GM18909 (cell line): ENCODE results near the gene PIK3R6.

Source experiments
- ATAC-seq: cut with Tn5 transposase; IDR thresholded peaks from one replicate; pipeline ENCODE4 v1.9.1; 2021; ENCODE audit warnings: mild to moderate bottlenecking; ENCODE audit not compliant: unreplicated experiment, poor library complexity

The PIK3R6 gene

DNA sequence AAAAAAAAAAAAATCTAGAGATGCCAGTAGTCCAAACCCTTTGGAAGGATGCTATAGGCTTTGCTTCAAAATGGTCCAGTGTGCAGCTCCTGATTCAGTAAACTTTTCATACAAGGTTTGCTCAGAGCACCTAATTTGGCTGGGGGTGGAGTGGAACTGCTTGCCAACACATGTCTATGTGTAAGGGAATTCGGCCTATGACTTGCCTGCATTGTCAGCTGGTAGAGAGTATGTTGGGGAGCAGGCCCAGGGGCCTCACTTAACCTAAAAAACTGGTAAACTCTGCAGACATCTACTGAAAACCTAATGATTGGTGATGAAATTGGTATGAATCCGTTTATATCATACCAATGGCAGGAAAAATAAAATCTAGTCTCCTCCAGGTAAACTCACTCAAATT, 66.8 kb downstream of the PIK3R6 start:
- no peak for ATAC-seq

DNA sequence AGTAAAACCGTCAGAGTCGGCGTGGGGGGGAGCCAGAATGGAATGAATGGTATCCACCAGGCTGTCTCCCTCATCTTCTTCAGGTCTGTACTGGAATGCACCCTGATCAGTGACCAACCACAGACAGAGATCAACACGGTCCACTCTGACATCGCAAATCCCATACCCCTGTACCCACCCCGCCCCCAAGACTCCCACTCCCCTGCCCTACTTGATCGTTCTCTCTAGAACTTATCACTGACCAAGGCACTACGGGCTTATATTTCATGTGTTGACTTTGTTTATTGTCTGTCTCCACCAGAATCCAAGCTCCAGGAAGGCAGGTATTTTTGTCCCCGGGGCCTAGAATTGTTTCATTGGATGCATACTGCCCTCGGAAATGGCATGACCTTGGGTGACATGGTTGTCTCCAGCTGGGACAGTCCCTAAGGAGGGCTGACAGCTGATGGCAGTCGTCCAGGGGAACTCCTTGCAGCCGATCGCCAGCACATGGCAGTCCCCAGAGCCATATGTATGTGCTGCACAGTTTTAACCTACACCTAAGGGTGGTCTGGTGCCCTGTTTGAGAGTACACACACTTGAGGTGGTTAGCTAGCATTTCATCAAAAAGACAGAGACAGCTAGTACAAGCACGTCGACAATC, 67.8 kb downstream of the PIK3R6 start:
- no peak for ATAC-seq

DNA sequence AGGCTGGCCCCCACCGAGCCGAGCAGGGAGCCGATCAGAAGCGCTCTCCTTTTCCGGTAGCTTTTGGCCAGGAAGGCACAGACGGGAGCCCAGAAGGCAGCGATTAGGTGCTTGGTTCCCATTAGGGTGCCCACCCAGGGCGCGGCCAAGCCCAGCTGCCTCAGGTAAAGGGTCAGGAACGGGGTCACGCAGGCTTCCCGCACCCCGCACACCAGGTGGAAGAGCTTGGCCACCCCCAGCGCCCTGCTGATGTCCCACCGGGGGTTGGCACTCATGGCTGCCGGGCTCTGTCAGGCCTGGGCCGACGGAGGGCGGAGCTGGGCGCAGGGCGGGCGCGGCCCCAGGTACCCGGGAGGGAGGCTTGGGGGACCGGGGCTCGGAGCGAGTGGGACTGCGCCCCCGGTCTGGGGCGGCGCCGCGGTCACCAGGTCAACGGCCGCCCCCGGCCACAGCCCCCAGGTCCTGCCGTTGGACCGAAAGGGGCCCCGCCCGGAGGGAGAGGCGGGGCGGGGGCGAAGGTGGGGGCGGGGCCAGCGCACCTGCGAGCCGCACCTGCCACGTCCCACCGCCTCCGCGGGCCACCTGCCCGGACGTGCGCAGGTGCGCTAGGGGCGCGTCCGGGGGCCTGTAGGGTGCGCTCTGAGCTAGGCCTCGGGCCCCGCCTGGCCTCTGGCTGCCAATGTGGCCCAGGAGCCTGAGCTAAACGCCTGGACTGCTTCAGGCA, 68.5 kb downstream of the PIK3R6 start, which contains the start of gene MFSD6L:
MFSD6L (minus strand) TSS at position 520 of the 724 bp plus-strand sequence; CDS start at position 275, 245 bp downstream.
- ATAC-seq = no peak

DNA sequence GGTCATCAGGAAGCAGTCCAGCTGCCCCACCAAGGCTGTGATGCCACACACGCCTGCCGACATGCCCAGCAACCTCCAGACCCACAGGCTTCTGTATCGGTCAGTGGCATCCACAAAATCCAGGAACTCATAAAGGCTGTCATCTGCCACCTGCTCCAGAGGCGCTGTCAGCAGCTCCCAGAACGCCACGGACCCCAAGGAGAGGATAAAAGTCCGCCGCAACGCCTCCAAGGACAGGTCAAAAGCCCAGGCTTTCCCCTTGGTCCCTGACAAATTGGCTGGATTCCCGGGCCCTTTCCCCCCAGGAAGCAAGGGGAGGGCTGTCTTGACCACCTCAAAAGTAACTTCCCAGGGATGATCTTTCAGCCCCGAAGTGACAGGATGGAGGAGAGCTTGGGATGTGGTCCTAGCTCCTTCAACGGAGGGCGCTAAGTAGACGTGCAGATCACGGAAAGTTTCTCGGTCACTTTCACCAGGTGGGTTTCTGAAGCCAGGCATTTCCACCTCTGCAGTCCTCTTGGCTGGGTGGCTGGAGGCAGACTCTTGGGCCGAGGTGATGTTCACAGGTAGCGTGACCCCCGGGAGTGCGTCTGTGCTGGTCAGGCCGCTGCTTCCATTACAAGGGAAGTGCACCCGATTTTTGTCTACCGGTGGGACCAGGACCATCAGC, 69.2 kb downstream of the PIK3R6 start:
- no peak for ATAC-seq

DNA sequence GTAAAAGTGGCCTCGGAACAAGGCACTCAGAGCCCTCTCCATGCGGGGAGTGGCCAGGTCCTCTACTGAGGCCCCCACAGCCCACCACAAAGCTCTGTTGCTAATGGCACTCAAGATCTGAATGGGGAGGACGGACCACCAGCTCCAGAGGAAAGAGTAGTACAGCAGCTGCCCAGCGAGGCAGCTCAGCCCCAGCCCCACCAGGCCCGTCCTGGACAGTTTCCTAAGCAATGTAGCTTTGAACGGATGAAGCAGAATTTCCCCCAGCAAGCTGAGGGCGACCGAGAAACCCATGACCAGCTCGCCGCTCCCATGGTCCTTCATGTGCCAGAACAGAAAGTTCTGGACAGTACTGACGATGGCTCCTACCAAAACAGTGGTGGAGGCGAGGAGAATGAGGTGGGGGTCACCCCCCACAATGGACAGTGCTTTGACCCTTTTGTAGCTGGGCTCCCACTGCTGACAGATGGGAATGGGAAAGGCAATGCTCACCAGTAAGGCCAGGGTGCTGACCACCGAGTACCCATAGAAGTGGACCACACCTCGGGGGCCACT, 69.8 kb downstream of the PIK3R6 start:
- no peak for ATAC-seq

DNA sequence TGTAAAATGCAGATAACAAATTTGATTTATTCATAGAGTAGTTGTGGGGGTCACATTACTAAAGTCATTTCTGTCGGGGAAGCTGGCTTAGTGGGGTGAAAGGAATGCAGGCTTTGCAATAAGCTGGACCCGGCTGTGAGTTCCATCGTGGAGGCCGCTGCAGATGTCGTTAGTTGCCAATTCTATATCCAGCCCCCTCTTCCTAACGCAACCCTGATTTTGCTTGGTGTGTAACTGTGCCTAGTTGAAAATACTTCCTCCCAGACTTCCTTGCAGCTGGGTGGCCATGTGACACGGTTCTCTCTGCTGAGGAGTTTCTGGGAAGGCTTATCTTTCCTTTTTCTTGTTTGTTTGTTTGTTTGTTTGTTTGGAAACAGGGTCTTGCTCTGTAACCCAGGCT, 72.8 kb downstream of the PIK3R6 start:
- no peak for ATAC-seq

DNA sequence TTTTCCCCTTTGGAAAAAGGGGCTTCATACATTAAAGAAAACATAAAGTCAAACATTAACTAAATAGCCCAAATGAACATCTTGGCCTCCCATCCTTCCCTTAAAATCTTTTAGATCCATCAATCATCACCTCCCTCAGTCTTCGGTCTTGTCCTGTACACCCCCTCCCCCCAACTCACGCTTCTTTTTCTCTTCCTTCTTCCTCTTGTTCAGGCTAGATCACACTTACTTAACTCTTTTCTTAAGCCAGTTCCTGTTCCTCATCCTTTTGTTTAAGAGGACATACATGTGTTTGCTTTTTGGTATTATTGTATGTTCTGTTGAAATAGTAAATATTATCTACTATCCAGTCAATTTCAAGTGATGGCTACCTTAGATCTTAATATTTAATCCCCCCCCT, 73.8 kb downstream of the PIK3R6 start:
- no peak for ATAC-seq

DNA sequence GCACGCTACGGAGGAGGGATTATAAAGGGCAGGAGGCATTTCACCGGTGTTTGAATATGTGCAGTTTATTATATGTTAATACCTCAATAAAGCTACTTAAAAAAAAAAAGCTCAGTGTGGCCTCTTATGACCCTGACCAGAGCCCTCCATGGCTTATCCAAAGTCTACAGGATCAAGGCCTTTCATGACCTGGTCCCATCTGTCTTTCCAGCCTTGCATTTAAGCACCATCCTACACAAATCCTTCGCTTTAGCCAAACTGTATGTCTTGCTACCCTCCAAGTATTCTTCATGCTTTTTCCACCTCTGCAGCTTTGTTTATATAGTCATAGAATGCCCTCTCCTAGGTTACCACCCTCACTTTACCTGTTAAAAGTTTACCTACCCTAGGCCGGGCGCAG, 74.8 kb downstream of the PIK3R6 start:
- no peak for ATAC-seq

DNA sequence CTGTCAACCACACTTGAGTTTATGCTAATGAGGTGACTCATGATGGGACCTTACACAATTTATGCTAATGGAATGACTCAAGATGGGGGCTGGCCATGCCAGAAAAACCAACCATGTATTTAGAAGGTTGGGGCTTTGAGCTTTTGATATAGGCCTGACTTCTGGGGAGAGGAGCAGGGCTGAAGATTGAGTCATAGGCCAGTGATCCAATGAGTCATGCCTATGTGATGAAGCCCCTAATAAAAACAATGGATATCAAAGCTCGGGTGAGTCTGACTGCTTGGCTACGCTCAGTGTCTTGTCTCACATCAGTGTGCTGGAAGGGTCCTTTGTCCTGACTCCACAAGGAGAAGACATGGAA, 75.6 kb downstream of the PIK3R6 start:
- ATAC-seq = no peak

DNA sequence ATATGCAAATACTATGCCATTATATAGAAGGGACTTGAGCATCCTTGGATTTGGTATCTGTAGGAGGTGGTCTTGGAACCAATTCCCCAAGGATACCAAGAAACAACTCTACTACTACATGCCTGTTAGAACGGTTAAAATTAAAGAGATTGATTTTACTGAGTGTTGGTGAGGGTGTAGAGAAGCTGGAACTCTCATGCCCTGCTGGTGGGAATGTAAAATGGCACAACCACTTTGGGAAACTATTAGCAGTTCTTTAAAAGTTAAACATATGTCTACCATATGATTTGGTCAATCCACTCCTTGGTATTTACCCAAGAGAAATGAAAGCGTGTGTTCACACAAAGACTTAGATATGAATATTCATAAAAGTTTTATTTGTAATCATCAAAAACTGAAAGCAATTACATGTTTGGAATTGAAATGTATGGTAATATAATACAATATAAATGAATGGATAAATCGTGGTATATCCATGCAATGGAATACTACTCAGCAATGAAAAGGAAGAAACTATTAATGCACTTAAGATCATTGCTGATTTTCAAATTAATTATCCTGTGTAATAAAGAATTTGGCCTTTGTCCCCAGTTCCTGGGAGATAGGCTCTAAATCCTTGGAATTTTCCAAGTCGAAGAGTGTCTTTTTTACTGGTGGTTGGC, 76.1 kb downstream of the PIK3R6 start:
- no peak for ATAC-seq

DNA sequence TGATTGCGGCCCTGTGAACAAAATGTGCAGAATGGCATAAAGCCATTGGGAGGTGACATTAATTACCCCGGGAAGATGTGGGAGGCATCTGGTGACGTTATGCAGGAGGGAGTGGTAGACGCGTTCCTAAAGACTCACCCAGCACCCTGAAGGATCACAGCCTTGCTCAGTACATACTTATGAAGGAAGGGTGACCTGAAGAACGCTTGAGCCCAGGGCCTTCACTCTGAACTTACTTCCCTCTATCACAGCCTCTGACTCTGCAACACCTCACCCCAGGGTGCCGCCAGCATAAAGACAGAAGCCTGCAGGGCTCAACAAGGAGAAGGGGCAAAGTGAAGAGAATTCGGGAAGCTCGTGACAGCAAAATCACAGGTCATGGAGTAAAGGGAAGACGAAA, 77.7 kb downstream of the PIK3R6 start:
- ATAC-seq = no peak

DNA sequence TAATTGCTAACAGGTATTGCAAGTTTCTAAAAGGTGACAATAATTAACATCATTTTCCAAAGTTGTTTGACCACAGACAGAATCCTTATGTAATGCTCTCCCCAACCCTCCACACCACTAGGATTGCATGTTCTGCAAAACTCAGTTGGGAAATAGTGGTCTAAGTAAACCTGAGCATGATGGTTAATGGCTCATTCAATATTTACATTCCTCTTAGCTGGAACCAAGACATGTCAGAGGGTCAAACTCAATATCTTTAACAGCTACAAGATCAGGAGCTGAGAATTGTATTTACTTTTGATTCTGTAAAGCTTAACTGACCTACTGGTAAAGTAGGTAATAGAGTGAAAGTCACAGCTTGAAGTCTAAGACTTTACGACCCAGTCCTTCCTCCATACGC, 78.5 kb downstream of the PIK3R6 start:
- ATAC-seq = no peak

DNA sequence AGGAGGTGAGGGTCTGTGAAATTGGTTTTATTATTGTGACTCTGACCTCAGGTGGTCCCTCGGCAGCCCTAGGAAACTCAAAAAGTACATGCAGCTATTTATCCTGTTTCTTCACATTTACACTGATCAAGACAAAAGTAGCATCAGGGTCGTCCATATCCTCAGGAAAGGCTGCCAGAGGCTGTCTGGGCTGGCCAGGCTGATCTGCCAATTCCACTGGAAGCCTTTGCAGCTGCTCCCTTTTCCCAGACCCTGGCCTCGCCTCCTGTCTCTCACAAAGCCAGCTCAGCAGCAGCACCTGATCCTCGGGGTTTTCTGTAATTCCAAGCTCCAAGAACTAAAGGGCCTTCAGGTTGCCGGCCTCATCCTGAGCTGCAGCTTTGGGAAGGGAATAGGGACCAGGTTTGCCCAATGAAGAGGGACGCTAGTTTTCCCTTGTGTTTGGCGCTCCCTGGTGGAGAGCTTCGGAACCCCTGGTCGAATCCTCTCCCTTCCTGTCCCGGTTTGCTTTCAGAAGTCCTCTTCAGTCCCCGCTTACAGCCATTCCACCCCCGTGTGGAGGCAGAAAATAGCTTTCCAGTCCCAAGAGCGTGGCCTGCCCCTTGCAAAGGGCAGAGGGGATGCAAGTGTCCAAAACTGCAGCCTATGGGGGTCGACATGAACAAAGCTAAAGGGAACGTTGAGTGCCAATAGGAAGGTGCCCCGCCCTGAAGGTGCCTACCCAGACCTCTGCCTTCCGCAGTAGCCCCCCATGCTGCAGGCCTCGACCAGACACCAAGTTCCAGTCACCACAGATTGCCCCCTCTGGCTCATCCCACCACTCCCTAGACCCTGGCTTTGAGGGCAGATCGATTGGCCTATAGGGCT, 81.7 kb downstream of the PIK3R6 start:
- ATAC-seq = no peak

DNA sequence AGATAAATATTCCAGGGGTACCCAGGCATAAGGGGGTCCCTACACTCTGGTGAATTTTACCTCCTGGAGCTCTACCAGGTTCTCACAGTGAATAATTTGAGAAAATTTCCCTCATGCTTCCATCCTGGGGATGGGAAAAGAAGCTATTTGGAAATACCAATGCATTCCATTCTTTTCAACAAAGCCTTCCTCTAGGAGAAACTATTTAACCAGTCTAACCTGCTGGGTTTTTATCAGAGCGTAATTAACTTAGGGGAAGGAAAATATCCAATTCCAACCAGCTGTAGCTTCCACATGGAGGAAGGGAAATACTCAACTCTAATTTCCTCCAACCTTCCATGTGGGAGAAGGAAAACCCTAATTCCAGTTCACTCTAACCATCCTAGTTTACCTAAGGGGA, 85.3 kb downstream of the PIK3R6 start:
- ATAC-seq = no peak

DNA sequence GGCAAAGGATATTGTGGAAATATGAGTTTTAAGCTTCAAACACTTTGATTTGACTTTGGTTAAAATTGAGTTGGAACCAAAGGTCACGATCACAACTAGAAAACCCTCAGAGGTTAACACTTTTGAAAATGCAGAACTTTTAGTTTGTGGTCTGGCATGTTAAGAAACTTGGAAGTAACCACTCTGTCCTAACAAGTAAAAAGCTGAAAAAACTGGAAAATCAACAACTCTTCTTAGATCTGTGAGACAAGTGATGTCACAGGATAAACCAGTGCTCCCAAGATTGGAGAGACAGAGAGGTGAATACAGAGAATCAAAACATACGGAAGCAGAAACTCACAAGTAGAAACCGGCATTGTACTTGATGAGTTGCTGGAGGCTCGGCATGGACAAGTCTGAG, 85.7 kb downstream of the PIK3R6 start:
- ATAC-seq = no peak

DNA sequence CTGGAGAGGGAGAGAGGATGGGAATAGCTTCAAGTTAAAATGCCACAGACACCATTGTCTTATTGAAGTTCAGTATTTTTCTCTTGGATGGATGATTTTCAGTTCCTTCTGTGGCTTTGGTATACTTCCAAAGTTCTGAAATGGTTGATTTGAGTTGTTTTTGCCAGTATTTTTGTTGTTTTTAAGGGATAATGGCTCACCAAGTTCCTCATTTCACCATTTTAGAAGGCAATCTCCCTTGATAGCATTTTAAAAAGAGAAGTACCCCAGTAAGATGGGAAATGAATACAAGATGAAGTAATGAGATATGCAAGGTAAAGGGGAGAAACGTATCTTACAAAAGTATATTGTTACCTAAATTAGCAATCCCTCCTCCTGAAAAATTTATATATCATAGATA, 90.6 kb downstream of the PIK3R6 start:
- no peak for ATAC-seq

DNA sequence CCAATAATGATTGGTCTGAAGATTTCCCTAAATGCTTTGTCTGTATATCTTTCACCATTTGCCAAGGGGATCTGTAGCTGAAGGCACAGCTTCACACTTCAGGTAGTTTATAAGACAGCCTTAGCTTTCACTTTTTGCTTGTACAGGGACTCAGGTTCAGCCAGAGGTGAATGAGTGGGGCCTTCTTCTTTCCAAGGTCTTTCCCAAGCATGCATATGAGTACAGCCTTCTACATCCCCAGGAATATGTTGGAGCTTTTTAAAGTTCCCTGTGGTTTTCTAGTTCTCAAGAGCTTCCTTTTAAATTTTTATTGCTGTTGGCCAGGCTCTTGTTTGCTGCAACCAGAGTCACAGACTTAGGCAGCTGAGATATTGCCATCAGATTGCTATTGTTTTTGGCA, 91.2 kb downstream of the PIK3R6 start:
- ATAC-seq = no peak

DNA sequence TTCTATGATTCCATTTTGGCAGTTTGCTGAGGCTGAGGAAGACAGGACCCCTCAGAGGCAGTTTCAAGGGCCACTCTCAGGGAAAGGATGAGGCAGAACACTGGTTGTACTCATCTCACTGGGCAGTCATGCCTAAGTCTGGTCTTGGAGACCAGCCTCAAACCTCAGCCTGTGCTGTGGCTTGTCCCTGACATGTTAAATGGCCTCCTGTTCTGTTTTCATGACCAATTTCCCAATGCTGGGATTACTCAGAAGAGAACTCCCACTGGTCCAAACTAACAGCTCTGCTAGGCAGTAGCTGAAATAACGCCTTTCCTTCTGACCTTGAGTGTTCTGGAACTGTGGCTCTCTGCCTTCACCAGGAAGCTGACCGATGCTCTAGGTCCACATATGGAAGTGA, 100.7 kb downstream of the PIK3R6 start:
- ATAC-seq = no peak

DNA sequence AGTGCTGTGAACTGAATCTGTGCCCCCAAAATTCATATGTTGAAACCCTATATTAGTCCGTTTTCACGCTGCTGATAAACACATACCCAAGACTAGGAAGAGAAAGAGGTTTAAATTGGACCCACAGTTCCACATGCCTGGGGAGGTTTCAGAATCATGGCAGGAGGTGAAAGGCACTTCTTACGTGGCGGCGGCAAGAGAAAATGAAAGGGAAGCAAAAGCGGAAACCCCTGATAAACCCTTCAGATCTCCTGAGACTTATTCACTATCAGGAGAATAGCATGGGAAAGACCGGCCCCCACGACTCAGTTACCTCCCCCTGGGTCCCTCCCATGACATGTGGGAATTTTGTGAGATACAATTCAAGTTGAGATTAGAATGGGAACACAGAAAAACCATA, 105.5 kb downstream of the PIK3R6 start:
- ATAC-seq = no peak

DNA sequence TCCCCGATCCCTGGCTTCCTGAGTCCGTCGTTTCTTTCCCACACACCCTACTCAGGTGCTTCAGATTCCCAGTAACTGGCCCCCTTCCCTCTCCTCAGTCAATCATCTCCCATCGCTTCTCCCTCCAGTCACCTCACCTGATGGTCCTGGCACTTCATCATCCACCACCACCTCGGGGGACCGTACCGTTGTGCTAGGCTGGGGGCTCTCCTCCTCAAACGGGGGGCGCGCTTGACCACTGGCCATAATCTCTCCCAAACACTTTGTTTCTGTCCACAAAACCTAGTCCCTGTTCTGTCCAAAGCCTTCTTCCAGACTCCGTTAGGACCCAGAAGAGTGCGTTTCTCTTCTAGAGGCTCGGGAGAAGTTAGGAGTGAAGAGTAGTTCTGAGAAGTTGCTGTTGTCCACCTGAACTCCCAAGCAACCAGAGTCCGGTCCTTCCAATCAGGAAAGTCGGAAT, 109.3 kb downstream of the PIK3R6 start, which contains the start of gene SPDYE4:
SPDYE4 (minus strand) TSS at position 410 of the 460 bp plus-strand sequence; CDS start at position 246, 164 bp downstream.
- ATAC-seq = no peak
